ENCODE data around the gene MEF2B. TPM values are rescaled to one million over a fixed set of nuclear protein-coding genes. Genes with fewer than 3 reads are reported as not detected.
"Not testable (repeated sequence)": the region's sequence is repeated elsewhere in the genome, so short reads cannot be mapped to it uniquely, and the experiment has no call there.

Gene MEF2B
- total RNA-seq, 3 donors from 2014 or later = 1.5 to 3.0 (median 2.5) TPM

GRCh38 chr19:19106056-19106551, 64.0 kb downstream of the MEF2B start:
- peaks cover 13% of the 10 kb centered on the region for H3K4me1 ChIP-seq (ENCODE audit: low read depth)
- DNase-seq = peak; percentile 21 to 56 (median 48)
- no peaks in the 10 kb centered on the region for H3K9me3 ChIP-seq
- no peak for TF ChIP-seq CTCF (IDR thresholded peaks at IDR 0.05)
- no peak overlapping the region for H3K4me3 ChIP-seq
- ATAC-seq = peak; percentile 34
- H3K36me3 ChIP-seq (ENCODE audit: low read depth) = no peaks in the 10 kb centered on the region
- intact Hi-C loops (cut with DNase I, micrococcal nuclease) = no loop called here

- Histone ChIP-seq H3K9me3 (no peaks in the 10 kb centered on the region), H3K4me3 (no peak overlapping the region), H3K4me1 (ENCODE audit: low read depth) (peaks cover 13% of the 10 kb centered on the region), H3K36me3 (ENCODE audit: low read depth) (no peaks in the 10 kb centered on the region)
- DNase-seq (peak; percentile 75 to 79 (median 76)), ATAC-seq (peak; percentile 85)
- TF ChIP-seq CTCF (IDR thresholded peaks at IDR 0.05) = no peak
- intact Hi-C loops (cut with DNase I, micrococcal nuclease) = no loop called here
Measured at GRCh38 chr19:19105365-19106055, 64.6 kb downstream of the MEF2B start.

- DNase-seq (no peak), ATAC-seq (no peak)
- Histone ChIP-seq H3K4me3 (no peak overlapping the region), H3K4me1 (ENCODE audit: low read depth) (peaks cover 9% of the 10 kb centered on the region), H3K9me3 (no peaks in the 10 kb centered on the region), H3K36me3 (ENCODE audit: low read depth) (no peaks in the 10 kb centered on the region)
- TF ChIP-seq CTCF (IDR thresholded peaks at IDR 0.05) = no peak
- intact Hi-C loops (cut with DNase I, micrococcal nuclease) = no loop called here
Measured at GRCh38 chr19:19103167-19103566, 66.9 kb downstream of the MEF2B start.

- intact Hi-C loops (cut with DNase I, micrococcal nuclease); DNase-seq; H3K4me3 ChIP-seq; ATAC-seq; H3K4me1 ChIP-seq (ENCODE audit: low read depth); H3K9me3 ChIP-seq; H3K36me3 ChIP-seq (ENCODE audit: low read depth): not testable (repeated sequence)
Measured at GRCh38 chr19:19102566-19102965, 67.5 kb downstream of the MEF2B start.

GRCh38 chr19:19101540-19101939, 68.5 kb downstream of the MEF2B start:
- Histone ChIP-seq H3K4me1 (ENCODE audit: low read depth) (peaks cover 14% of the 10 kb centered on the region), H3K9me3 (no peaks in the 10 kb centered on the region), H3K4me3 (no peak overlapping the region), H3K36me3 (ENCODE audit: low read depth) (no peaks in the 10 kb centered on the region)
- intact Hi-C loops (cut with DNase I, micrococcal nuclease) = no loop called here
- ATAC-seq (no peak), DNase-seq (no peak)
- no peak for TF ChIP-seq CTCF (IDR thresholded peaks at IDR 0.05)

GRCh38 chr19:19098703-19099632, 71.1 kb downstream of the MEF2B start:
- Histone ChIP-seq H3K36me3 (ENCODE audit: low read depth) (no peaks in the 10 kb centered on the region), H3K4me1 (ENCODE audit: low read depth) (peaks cover 4% of the 10 kb centered on the region), H3K4me3 (no peak overlapping the region), H3K9me3 (no peaks in the 10 kb centered on the region)
- no peak for ATAC-seq
- TF ChIP-seq CTCF (IDR thresholded peaks at IDR 0.05) = no peak
- no peak for DNase-seq
- intact Hi-C loops (cut with DNase I, micrococcal nuclease) = no loop called here

Data from mucosa of descending colon (tissue), 3 donors.